Ishikawa (cell line): ENCODE results near the gene NFILZ.

Experiments
- CEBPB ChIP-seq: IDR thresholded peaks from 2 replicates; pipeline ENCODE4 v1.6.1; 2012
- CREB1 ChIP-seq: IDR thresholded peaks from 2 replicates; pipeline ENCODE4 v1.6.1; 2012; ENCODE audit warnings: low read depth
- EGR1 ChIP-seq: IDR thresholded peaks from 2 replicates; pipeline ENCODE4 v1.6.1; 2012
- EP300 ChIP-seq: IDR thresholded peaks from 2 replicates; pipeline ENCODE4 v1.6.1; 2012; ENCODE audit warnings: borderline replicate concordance
- FOXM1 ChIP-seq: IDR thresholded peaks from 2 replicates; pipeline ENCODE4 v1.6.1; 2012; ENCODE audit warnings: low read depth, borderline replicate concordance
- MAX ChIP-seq: IDR thresholded peaks from 2 replicates; pipeline ENCODE4 v1.6.1; 2012
- NFIC ChIP-seq: IDR thresholded peaks from 2 replicates; pipeline ENCODE4 v1.6.1; 2012
- RAD21 ChIP-seq: IDR thresholded peaks from 2 replicates; pipeline ENCODE4 v1.6.1; 2012; ENCODE audit warnings: low read depth
- TCF12 ChIP-seq: IDR thresholded peaks from 2 replicates; pipeline ENCODE4 v1.6.1; 2012; ENCODE audit warnings: low read depth
- TEAD4 ChIP-seq: IDR thresholded peaks from 2 replicates; pipeline ENCODE4 v1.6.1; 2012
- USF1 ChIP-seq: IDR thresholded peaks from 2 replicates; pipeline ENCODE4 v1.6.1; 2012
- YY1 ChIP-seq: IDR thresholded peaks from 2 replicates; pipeline ENCODE4 v1.6.1; 2012; ENCODE audit warnings: low read depth

- TF ChIP-seq EGR1 (no peak), CREB1 (no peak), TCF12 (no peak), EP300 (no peak), MAX (no peak), RAD21 (no peak), YY1 (no peak), TEAD4 (no peak), CEBPB (no peak), USF1 (no peak), FOXM1 (no peak), NFIC (no peak)
These were observed 13.6 kb downstream of the NFILZ start for GRCh38 chr19:8643860-8644653.
